ENCODE measurements around the gene TSPAN1. TPM values are rescaled to one million over a fixed set of nuclear protein-coding genes. Genes with fewer than 3 reads are reported as not detected.

TSPAN1 gene, protein sequence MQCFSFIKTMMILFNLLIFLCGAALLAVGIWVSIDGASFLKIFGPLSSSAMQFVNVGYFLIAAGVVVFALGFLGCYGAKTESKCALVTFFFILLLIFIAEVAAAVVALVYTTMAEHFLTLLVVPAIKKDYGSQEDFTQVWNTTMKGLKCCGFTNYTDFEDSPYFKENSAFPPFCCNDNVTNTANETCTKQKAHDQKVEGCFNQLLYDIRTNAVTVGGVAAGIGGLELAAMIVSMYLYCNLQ
- total RNA-seq = not detected in 2 replicates
- polyA plus RNA-seq = not detected in 2 replicates

DNA sequence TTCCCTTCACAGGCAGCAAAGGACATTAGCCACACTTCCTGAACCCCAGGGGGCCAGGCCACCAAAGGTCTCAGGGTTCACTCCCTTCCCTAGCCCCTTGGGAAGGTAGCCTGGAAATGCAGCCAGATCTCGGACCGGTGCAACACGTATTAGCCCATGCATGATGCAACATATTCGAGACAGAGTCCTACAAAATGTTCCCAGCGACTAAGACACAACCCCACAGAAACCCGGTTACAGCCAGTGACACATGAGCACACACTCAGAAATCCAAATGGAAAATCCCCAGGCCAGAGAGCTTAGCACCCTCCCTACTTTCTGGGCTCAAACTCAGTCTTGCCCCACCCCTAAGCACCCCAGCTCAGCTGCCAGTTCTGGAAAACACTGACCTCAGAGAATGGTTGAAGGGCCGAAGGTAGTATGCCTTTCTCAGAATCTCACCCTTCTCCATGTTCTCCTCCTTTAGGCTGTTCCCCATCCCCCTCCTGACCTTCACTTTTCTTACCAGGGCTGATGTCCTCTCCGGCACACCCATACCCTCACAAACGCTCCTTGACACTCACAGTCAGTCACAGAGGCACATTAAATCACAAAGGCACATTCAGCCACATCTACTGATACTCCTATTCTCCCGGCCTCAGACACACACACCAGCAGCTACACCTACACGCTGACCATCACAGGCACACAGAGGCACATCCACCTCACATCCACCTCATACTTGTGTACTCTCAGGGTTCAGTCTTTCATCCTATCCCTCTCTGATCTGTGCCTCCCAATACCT is at the start of gene TSPAN1:
Gene TSPAN1, plus strand, starts transcription at position 640 of the 784 bp plus-strand sequence. CDS start 6,021 bp downstream, outside the sequence.
- peak in 1 of 2 donors; percentile 18 for DNase-seq (ENCODE audit: low read depth in 1 of 2, low spot score in 1 of 2)
- TF ChIP-seq, protein P1, sequence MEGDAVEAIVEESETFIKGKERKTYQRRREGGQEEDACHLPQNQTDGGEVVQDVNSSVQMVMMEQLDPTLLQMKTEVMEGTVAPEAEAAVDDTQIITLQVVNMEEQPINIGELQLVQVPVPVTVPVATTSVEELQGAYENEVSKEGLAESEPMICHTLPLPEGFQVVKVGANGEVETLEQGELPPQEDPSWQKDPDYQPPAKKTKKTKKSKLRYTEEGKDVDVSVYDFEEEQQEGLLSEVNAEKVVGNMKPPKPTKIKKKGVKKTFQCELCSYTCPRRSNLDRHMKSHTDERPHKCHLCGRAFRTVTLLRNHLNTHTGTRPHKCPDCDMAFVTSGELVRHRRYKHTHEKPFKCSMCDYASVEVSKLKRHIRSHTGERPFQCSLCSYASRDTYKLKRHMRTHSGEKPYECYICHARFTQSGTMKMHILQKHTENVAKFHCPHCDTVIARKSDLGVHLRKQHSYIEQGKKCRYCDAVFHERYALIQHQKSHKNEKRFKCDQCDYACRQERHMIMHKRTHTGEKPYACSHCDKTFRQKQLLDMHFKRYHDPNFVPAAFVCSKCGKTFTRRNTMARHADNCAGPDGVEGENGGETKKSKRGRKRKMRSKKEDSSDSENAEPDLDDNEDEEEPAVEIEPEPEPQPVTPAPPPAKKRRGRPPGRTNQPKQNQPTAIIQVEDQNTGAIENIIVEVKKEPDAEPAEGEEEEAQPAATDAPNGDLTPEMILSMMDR (IDR thresholded peaks at IDR 0.05; ENCODE audit: low read depth, low read length) = no peak
- Histone ChIP-seq H3K9me3 (ENCODE audit: low read depth) (no peaks in the 10 kb centered on the region), H3K36me3 (no peaks in the 10 kb centered on the region), H3K27me3 (no peaks in the 10 kb centered on the region), H3K4me1 (ENCODE audit: low read depth) (peaks cover 11% of the 10 kb centered on the region), H3K27ac (no peak within 1 kb of the TSS), H3K4me3 (no peak within 1 kb of the TSS)

DNA sequence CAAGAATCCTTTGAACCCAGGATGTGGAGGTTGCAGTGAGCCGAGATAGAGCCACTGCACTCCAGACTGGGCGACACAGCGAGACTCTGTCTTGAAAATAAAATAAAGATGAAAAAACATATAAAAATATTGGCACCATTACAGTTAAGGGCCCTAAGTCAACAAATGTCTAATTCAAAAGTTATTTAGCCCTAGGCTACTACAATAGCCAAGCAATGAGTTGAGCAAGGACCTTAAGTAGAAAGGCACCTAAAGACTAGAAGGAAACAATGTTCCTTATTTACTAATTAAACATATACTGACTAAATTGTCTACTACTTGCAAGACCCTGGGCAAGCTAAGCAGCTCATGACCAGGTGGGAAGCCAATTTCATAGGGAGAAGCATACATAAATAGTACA is 46.5 kb upstream of the TSPAN1 start:
- Histone ChIP-seq H3K4me1 (ENCODE audit: low read depth) (peaks cover 8% of the 10 kb centered on the region), H3K9me3 (ENCODE audit: low read depth) (no peaks in the 10 kb centered on the region), H3K27ac (no peak overlapping the region), H3K27me3 (no peaks in the 10 kb centered on the region), H3K36me3 (no peaks in the 10 kb centered on the region), H3K4me3 (no peak overlapping the region)
- DNase-seq (ENCODE audit: low read depth in 1 of 2, low spot score in 1 of 2) = no peak
- TF ChIP-seq, protein P1 (IDR thresholded peaks at IDR 0.05; ENCODE audit: low read depth, low read length) = no peak

DNA sequence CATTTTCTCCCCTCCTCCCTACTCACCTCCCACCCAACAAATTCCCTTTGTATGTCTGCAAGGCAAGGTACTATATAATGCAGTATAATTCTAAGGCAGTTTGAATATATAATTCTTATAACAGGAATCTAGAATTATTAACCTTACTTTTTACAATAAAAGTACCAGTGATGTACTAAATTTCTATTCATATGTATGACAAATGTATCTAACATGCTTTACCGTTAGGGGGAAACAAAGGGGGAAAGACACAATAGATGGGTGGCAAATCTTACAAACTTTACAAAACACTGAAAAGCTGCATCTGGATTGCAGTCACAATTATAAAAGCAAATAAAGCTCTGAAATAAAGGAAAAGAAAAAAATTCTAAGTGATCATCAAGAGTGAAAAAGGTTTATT is 44.8 kb upstream of the TSPAN1 start:
- Histone ChIP-seq H3K4me1 (ENCODE audit: low read depth) (peaks cover 16% of the 10 kb centered on the region), H3K9me3 (ENCODE audit: low read depth) (no peaks in the 10 kb centered on the region), H3K27me3 (no peaks in the 10 kb centered on the region), H3K4me3 (peak overlapping the region; percentile 94), H3K36me3 (no peaks in the 10 kb centered on the region), H3K27ac (no peak overlapping the region)
- TF ChIP-seq, protein P1 (IDR thresholded peaks at IDR 0.05; ENCODE audit: low read depth, low read length) = no peak
- DNase-seq (ENCODE audit: low read depth in 1 of 2, low spot score in 1 of 2) = no peak

DNA sequence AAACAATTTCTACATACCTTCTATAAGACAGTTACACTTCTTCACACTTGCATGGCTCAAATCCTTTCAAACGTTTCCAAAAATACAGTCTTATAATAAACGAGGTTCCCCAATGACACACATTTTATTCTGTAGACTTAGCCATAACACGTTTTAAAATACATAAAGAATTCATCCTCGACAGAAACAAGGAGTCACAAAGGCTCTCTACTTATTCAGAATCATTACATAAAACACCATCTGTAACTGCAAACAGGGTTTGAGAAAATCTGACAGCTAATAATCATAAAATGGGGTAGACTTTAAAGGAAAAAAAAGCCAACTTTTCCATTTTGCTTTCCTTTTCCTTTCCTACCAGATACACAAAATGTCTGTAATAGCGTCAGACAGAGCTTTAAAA is 44.3 kb upstream of the TSPAN1 start:
- no peak for DNase-seq (ENCODE audit: low read depth in 1 of 2, low spot score in 1 of 2)
- H3K4me3 ChIP-seq = peak overlapping the region; percentile 94
- H3K27ac ChIP-seq = no peak overlapping the region
- H3K9me3 ChIP-seq (ENCODE audit: low read depth) = no peaks in the 10 kb centered on the region
- no peaks in the 10 kb centered on the region for H3K27me3 ChIP-seq
- TF ChIP-seq, protein P1 (IDR thresholded peaks at IDR 0.05; ENCODE audit: low read depth, low read length) = no peak
- peaks cover 19% of the 10 kb centered on the region for H3K4me1 ChIP-seq (ENCODE audit: low read depth)
- H3K36me3 ChIP-seq = no peaks in the 10 kb centered on the region

DNA sequence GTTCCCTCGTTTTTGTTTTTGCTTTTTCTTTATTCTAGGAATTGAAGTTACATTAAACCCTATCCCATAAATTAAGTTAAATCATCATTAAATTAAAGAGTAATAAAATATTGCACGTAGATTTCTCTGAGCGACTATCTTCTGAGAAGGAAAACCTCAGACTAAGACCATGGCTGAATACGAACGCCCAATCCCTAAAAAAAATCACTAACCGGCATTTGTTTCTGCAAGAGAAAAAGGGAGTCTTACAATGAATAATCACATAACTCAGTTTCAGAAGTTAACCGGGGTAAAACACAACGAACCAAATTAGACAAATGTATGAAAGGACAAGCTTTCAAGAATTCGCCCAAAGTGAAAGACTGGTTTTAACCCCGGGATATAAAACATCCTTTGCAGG is 43.8 kb upstream of the TSPAN1 start:
- Histone ChIP-seq H3K4me1 (ENCODE audit: low read depth) (peaks cover 19% of the 10 kb centered on the region), H3K27ac (no peak overlapping the region), H3K36me3 (no peaks in the 10 kb centered on the region), H3K9me3 (ENCODE audit: low read depth) (no peaks in the 10 kb centered on the region), H3K4me3 (peak overlapping the region; percentile 94), H3K27me3 (no peaks in the 10 kb centered on the region)
- TF ChIP-seq, protein P1 (IDR thresholded peaks at IDR 0.05; ENCODE audit: low read depth, low read length) = no peak
- DNase-seq (ENCODE audit: low read depth in 1 of 2, low spot score in 1 of 2) = no peak

All from cardiac muscle cell (in vitro differentiated cells and primary cell).